Endothelial cell of umbilical vein (primary cell): ENCODE measurements around the gene GPR161. TPM values are rescaled to one million over a fixed set of nuclear protein-coding genes. Genes with fewer than 3 reads are reported as not detected.

ENCODE experiments used
- BruUV-seq: library from RNA; stranded (reverse); fragments of 400-500 nt; replicated peaks from 2 replicates; lab custom pipeline; 2021; lab: Mats Ljungman, UMichigan
- CTCF ChIA-PET: fragments of 300-600, 350-600 bp; sonication (Branson Sonifier 250); formaldehyde crosslinking; loops from one replicate; lab custom pipeline; 2021; ENCODE audit warnings: antibody characterized with exemption, inconsistent platforms; lab: Charles Lee
- POLR2A ChIA-PET: fragments of 300-600, 350-600 bp; sonication (Branson Sonifier 250); formaldehyde crosslinking; loops from one replicate; lab custom pipeline; 2021; ENCODE audit warnings: antibody characterized with exemption, inconsistent platforms; lab: Charles Lee
- DNase-seq: peaks from one replicate; pipeline ENCODE4 v3.0.0-alpha.2; 2011; ENCODE audit warnings: low read depth, low spot score
- FAIRE-seq: peaks from 2 replicates; lab custom pipeline; 2011; peaks lifted over from hg19 to GRCh38; lab: Jason Lieb, UNC
- H2AFZ ChIP-seq: 2 replicates; pipeline ENCODE4 v1.6.0; 2012; ENCODE audit warnings: low read depth, low read length, control low read depth, inconsistent platforms
- H3K27ac ChIP-seq: 2 replicates; pipeline ENCODE4 v1.5.1; 2011; ENCODE audit warnings: low read depth, mild to moderate bottlenecking, control low read depth, low read length, moderate library complexity; ENCODE audit not compliant: insufficient read depth
- H3K27me3 ChIP-seq, 2 experiments: 2 replicates each; pipeline versions ENCODE4 v1.6.0 to v1.6.1; 2011; ENCODE audit warnings: low read length in 2 of 2, mixed read lengths in 1 of 2; ENCODE audit not compliant: control insufficient read depth in 2 of 2, insufficient read depth in 2 of 2
- H3K36me3 ChIP-seq, 2 experiments: 2 replicates in 1 of 2; 3 replicates in 1 of 2; pipeline ENCODE4 v1.5.1; 2011; ENCODE audit warnings: low read length in 2 of 2, mild to moderate bottlenecking in 1 of 2, moderate library complexity in 1 of 2; ENCODE audit not compliant: control insufficient read depth in 2 of 2, insufficient read depth in 2 of 2; ENCODE audit errors: extremely low read depth in 1 of 2
- H3K4me1 ChIP-seq: 3 replicates; pipeline ENCODE4 v1.5.1; 2011; ENCODE audit warnings: mild to moderate bottlenecking, low read length; ENCODE audit not compliant: control insufficient read depth, insufficient read depth; ENCODE audit errors: extremely low read depth
- H3K4me2 ChIP-seq: 2 replicates; pipeline ENCODE4 v1.6.1; 2011; ENCODE audit warnings: low read length, control low read depth, mixed read lengths; ENCODE audit not compliant: insufficient read depth
- H3K4me3 ChIP-seq, 3 experiments: fragments of 200-600 bp in 1 of 3; sonication (generic), shearing (Covaris generic) in 1 of 3; replicated peaks in 1 of 3; 2 replicates each; pipeline ENCODE4 v1.5.1; 2011 to 2016; ENCODE audit warnings: control low read depth in 3 of 3, low read length in 3 of 3, mild to moderate bottlenecking in 2 of 3, inconsistent platforms in 1 of 3, low read depth in 1 of 3, moderate library complexity in 1 of 3; ENCODE audit not compliant: insufficient read depth in 1 of 3
- H3K79me2 ChIP-seq: 2 replicates; pipeline ENCODE4 v1.6.0; 2012; ENCODE audit warnings: low read length, inconsistent platforms; ENCODE audit not compliant: control insufficient read depth, insufficient read depth
- H3K9ac ChIP-seq: replicated peaks from 2 replicates; pipeline ENCODE3; 2011; ENCODE audit warnings: low read length, control low read depth; ENCODE audit not compliant: insufficient read depth; ENCODE audit errors: extremely low read depth
- H3K9me1 ChIP-seq: replicated peaks from 3 replicates; pipeline ENCODE4 v1.6.0; 2011; ENCODE audit warnings: mild to moderate bottlenecking, low read length; ENCODE audit not compliant: control insufficient read depth, insufficient read depth; ENCODE audit errors: extremely low read depth
- H3K9me3 ChIP-seq: replicated peaks from 2 replicates; pipeline ENCODE4 v1.5.1; 2012; ENCODE audit warnings: low read length, inconsistent platforms; ENCODE audit not compliant: control insufficient read depth, insufficient read depth
- H4K20me1 ChIP-seq: replicated peaks from 2 replicates; pipeline ENCODE3; 2011; ENCODE audit warnings: mild to moderate bottlenecking, low read length; ENCODE audit not compliant: control insufficient read depth, insufficient read depth; ENCODE audit errors: extremely low read depth
- CTCF ChIP-seq, 2 donors: IDR thresholded peaks; 1 replicate in 1 of 2; 2 replicates in 1 of 2; pipeline ENCODE4 v1.5.1; 2011; ENCODE audit warnings: low read length in 2 of 2, mild to moderate bottlenecking in 2 of 2, moderate library complexity in 2 of 2, control low read depth in 1 of 2, inconsistent platforms in 1 of 2, low read depth in 1 of 2; ENCODE audit not compliant: insufficient read depth in 1 of 2; ENCODE audit errors: extremely low read depth in 1 of 2
- EZH2 ChIP-seq: IDR thresholded peaks from 2 replicates; pipeline ENCODE4 v1.6.1; 2012; ENCODE audit warnings: borderline replicate concordance, low read depth, mild to moderate bottlenecking, moderate library complexity, low read length, inconsistent platforms; ENCODE audit not compliant: severe bottlenecking
- JUN ChIP-seq: IDR thresholded peaks from 2 replicates; pipeline ENCODE4 v1.6.1; 2011; ENCODE audit warnings: borderline replicate concordance, low read depth; ENCODE audit not compliant: insufficient read length, insufficient read depth
- MAX ChIP-seq: IDR thresholded peaks from 2 replicates; pipeline ENCODE4 v1.6.1; 2011; ENCODE audit not compliant: insufficient read depth, insufficient read length
- MYC ChIP-seq: IDR thresholded peaks from one replicate; pipeline ENCODE4 v1.6.1; 2011; ENCODE audit warnings: mild to moderate bottlenecking, low read depth, low read length
- POLR2AphosphoS5 ChIP-seq: IDR thresholded peaks from 2 replicates; pipeline ENCODE4 v1.6.1; 2012; ENCODE audit warnings: low read depth, mild to moderate bottlenecking, control low read depth, low read length, moderate library complexity; ENCODE audit not compliant: insufficient read depth
- dilution Hi-C: fragments of 300-500 bp; cut with MboI; formaldehyde crosslinking; loops from one replicate; pipeline ENCODE4 v1.15.0; 2019; ENCODE audit warnings: low sequenced_read_pairs; ENCODE audit not compliant: extremely low pct_ligation_motif_present
- intact Hi-C: fragments of 100-400 bp; cut with micrococcal nuclease; formaldehyde crosslinking; loops from one replicate; pipeline ENCODE4 v1.10.0; 2022
- polyA plus RNA-seq, 4 experiments: library from polyadenylated mRNA; depleted of rRNA in 3 of 4; stranded (reverse) in 3 of 4; unstranded in 1 of 4; fragments of >200 nt; gene quantifications; 2 replicates each; pipeline versions ENCODE4 v1.2.1 to v1.2.3, GENCODE V29; 2011 to 2012; ENCODE audit warnings: missing spikeins in 1 of 4
- total RNA-seq: library from RNA; stranded (reverse); gene quantifications from 2 replicates; pipeline ENCODE4 v1.2.3, GENCODE V29; 2021

Gene GPR161
- total and polyA plus RNA-seq, 2 donors (not counting 3 experiments of a cell fraction or from before 2014, with no cell fraction given) = 34.7 to 36.5 TPM

GRCh38 chr1:168151935-168152334, 15.2 kb upstream of the GPR161 start:
- H3K4me1 ChIP-seq = no peaks in the 10 kb centered on the region
- DNase-seq (no peak), FAIRE-seq (no peak)
- no peaks in the 10 kb centered on the region for H3K27me3 ChIP-seq
- H3K4me2 ChIP-seq = no peak overlapping the region
- POLR2A ChIA-PET = no interaction called here
- no peaks in the 10 kb centered on the region for H3K79me2 ChIP-seq
- no peaks in the 10 kb centered on the region for H4K20me1 ChIP-seq
- dilution Hi-C loops (no loop called here), intact Hi-C loops (no loop called here)
- no peaks in the 10 kb centered on the region for H3K9me1 ChIP-seq
- H3K9me3 ChIP-seq = no peaks in the 10 kb centered on the region
- H3K4me3 ChIP-seq = no peak overlapping the region
- no peak overlapping the region for H3K27ac ChIP-seq
- CTCF ChIA-PET = interaction anchor here (1.2 kb wide), 2 partner anchors 8 to 10 kb away, joined by 3 read pairs; no protein-coding TSS in a partner anchor
- H3K9ac ChIP-seq = no peak overlapping the region
- no TSS peak for BruUV-seq
- H2AFZ ChIP-seq = no peak overlapping the region
- TF ChIP-seq MAX (no peak), POLR2AphosphoS5 (no peak), CTCF (IDR thresholded peaks at IDR 0.05; ENCODE audit: extremely low read depth in 1 of 2, insufficient read depth in 1 of 2, low read depth in 1 of 2, low read length in 2 of 2) (no peak)
- no peaks in the 10 kb centered on the region for H3K36me3 ChIP-seq

- Histone ChIP-seq H3K4me1 (no peaks in the 10 kb centered on the region), H3K27me3 (no peaks in the 10 kb centered on the region), H3K36me3 (no peaks in the 10 kb centered on the region), H3K9me1 (no peaks in the 10 kb centered on the region), H3K4me3 (no peak overlapping the region), H4K20me1 (no peaks in the 10 kb centered on the region), H3K9ac (no peak overlapping the region), H3K4me2 (no peak overlapping the region), H3K27ac (no peak overlapping the region), H2AFZ (no peak overlapping the region), H3K79me2 (no peaks in the 10 kb centered on the region), H3K9me3 (no peaks in the 10 kb centered on the region)
- dilution Hi-C loops = no loop called here
- CTCF ChIA-PET = no interaction called here
- FAIRE-seq = no peak
- intact Hi-C loops = no loop called here
- TF ChIP-seq CTCF (IDR thresholded peaks at IDR 0.05; ENCODE audit: extremely low read depth in 1 of 2, insufficient read depth in 1 of 2, low read depth in 1 of 2, low read length in 2 of 2) (no peak), EZH2 (no peak), JUN (no peak), MYC (no peak), POLR2AphosphoS5 (no peak)
- POLR2A ChIA-PET = no interaction called here
- BruUV-seq = no TSS peak
- no peak for DNase-seq
Observed at GRCh38 chr1:168150283-168150682, 13.6 kb upstream of the GPR161 start.
